HL-60/S4 treated with retinoic acid at 250 ng/mL for 4 days and 3 days (cell line): ENCODE data around the gene CLCF1.

Experiments used
- in situ Hi-C: fragments of 300-500 bp; cut with MboI; formaldehyde crosslinking; loops from 2 replicates; pipeline ENCODE4 v1.7.0; 2022; ENCODE audit warnings: low sequenced_read_pairs

The CLCF1 gene

GRCh38 chr11:67376873-67377808, 3.7 kb upstream of the CLCF1 start:
- in situ Hi-C loops = no loop called here

DNA sequence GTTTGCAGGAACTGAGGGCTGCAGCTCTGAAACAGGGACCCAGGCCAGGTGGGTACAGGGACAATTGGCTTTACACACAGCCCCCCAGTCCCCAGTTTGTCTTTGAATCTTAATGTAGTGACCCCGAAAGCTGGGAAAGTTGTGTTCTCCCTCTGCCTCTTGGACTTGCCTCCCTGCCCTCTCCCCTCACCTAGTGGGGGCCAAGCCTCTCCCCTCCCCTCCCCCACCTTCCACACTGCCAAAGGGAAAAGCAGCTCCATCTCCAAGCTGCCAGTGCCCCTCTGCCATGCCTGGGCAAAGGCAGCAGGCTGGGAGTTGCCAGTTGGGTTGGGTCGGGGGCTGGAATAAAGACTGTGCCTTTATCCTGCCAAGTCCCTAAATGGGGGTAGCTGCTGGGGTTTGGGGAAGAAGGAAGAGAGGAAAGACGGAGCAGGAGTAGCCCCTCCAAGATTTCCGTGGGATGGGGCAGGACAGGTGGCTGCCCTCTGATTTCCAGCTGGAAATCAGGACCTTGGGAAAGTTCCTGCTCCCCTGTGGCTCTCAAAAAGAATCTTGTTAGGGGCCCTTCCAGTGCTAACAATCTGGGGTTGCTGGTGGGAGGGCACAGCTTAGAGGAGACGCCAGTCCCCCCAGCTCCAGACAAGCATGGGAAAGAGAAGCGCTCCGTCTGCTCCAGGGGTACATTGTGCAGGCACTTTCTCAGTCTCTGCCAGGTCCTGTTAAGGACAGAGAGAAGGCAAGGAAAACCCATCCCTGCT, 2.8 kb upstream of the CLCF1 start:
- in situ Hi-C loops = no loop called here

- in situ Hi-C loops = no loop called here
Observed at GRCh38 chr11:67375320-67376055, 2.1 kb upstream of the CLCF1 start.

- in situ Hi-C loops = no loop called here
Observed at GRCh38 chr11:67374571-67375281, 1.3 kb upstream of the CLCF1 start.

- in situ Hi-C loops = no loop called here
Observed at GRCh38 chr11:67373648-67374570, 511 bp upstream of the CLCF1 start.

DNA sequence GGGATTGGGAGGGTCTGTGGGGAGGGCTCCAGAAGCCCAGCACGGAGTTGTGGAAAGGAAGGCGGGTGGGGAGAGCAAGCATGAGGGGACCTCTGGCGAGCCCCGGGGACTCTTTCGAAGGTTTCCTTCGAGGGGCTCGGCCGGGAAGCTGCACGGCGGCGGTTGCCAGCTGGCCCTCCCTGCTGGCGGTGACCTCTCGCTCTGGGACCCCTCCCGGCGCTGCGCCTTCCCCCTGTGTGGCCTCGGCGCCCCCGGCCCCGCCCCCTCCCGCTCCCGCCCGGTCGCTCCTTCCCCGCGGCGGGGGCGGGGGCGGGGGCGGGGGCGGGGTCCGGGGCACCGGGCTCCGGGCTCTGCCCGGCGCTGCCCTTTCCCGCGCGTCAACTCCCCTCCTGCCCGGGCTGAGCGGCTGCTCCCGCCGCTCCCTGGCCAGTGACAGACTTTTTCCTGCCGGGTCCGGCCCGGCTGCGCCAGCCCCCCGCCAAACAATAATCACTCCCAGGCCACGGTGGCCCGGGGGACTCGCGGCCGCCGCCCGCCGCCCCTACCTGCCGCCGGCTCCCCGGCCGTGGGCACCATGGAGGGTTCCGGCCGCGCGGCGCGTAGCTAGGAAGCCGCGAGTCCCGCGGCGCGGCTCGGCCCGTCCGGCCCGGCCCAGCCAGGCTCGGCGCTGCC, 941 bp downstream of the CLCF1 start:
- in situ Hi-C loops = no loop called here

DNA sequence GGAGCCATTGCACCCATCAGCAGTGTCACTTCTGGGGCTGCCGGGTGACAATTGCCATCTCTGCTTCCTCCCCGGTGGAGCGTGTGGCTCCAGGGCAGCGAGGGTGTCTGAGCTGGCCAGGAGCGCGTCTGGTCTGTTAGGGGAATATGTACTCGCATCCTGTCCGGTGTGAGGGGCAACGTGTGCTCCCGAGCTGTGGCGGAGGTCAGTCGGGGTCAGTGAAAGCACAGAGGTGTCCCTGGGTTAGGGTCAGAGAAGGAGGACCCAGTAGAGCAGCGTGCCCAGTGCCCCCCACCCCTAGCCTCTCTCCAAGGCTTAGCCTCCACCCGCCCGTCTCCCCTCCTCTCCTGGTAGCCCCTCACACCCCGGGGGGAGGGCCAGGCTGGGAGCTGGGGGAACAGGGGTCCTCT, 1.5 kb downstream of the CLCF1 start:
- in situ Hi-C loops = no loop called here

- in situ Hi-C loops = no loop called here
Observed at GRCh38 chr11:67371189-67371910, 2.0 kb downstream of the CLCF1 start.

DNA sequence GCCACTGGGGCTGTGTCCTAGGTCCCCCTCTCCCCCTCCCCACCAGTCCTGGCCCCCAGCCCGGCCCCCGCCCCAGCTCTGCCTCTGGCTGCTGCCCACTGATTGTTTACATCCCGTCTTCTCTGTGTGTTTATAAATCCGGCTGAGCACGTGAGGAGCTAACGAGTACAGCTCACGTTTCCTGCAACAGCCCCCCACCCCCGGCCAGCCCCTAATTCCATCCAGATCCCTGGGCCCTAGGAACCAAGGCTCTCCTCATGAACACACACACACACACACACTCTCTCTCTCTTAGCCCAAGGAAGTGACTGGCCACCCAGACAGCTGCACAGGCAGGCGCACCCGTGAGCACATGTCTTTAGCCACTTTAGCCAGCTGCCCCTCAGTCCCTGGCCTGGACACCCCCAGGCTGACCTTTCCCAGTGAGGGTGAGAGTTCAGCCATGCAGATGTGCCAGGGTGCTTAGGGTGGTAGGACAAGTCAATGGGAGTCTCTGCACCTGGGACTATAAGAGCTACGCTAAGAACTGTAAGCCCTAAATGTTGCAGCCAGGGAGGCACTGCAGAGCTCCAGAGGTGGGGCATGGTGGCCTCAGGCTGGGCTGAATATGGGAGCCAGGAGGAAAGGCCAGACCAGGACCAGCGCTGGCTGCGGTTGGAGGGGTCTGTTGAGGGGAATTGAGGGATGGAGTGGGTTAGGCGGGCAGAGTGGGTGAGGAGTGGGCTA, 2.9 kb downstream of the CLCF1 start:
- in situ Hi-C loops = no loop called here

GRCh38 chr11:67369801-67370284, 3.6 kb downstream of the CLCF1 start:
- in situ Hi-C loops = no loop called here

DNA sequence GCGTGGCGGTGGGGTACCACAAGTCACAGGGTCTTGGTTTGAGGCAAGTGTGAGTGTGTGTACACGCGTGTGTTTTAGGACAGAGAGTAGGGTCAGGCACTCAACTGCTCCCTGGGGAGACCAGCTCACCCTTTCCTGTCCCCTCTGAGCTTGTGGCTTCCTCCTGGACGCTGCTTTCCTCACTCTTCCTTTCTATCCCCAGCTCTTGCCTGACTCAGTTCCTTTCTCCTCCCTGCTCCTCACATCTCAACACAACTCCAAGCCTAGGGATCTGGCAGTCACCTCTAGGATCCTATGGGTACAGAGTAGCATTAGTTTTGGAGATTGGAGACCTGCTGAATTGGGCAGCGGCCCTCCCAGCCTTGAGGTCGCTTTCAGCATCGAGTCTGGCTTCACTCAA, 4.1 kb downstream of the CLCF1 start:
- in situ Hi-C loops = no loop called here

DNA sequence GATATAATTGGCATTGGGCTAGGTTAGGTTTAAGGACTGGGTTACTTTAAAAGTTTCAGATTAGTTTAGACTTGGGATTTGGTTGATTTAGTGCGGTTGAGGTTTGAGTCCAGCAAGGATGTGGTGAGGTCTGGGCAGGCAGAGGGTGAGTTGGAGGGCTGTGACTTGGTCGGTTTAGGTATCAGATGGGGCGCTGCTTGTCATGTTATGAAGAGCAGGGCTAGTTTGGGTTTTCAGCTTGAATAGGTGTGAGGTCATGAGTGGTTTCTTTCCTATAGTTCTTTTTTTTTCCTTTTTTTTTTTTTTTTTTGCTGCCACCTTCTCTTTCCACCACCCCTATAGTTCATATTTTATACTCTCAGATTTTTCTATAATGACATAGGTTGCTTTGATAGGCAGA, 4.8 kb downstream of the CLCF1 start:
- in situ Hi-C loops = no loop called here

DNA sequence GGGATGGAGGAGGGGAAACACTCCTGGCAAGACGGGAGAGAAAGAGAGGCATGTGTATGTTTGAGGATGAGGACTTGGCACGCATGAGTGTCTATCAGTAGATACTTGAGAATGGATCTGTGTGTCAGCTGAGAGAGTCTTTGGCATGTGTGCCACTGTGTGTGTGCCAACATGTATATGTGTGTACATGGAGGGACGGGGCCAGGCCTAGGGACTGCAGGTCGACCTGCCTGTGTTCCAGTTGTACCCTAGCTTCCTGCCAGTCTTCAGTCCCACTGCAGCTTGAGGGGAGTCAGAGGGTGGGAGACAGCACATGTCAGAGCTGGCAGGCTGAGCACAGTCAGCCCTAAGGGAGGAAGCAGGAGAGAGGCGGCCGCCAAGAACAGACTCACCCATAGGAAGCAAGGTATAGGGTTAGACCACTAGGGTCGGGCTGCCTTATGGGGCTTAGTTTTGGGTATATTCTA, 5.6 kb downstream of the CLCF1 start:
- in situ Hi-C loops = no loop called here

- in situ Hi-C loops = no loop called here
Observed at GRCh38 chr11:67366961-67367760, 6.2 kb downstream of the CLCF1 start.

GRCh38 chr11:67366546-67366945, 6.9 kb downstream of the CLCF1 start:
- in situ Hi-C loops = no loop called here

- in situ Hi-C loops = no loop called here
Observed at GRCh38 chr11:67365736-67366444, 7.5 kb downstream of the CLCF1 start.
